HG03064 (cell line): ENCODE measurements around the gene PCGF1.
"Not testable (repeated sequence)": the region's sequence is repeated elsewhere in the genome, so short reads cannot be mapped to it uniquely, and the experiment has no call there.

Source experiments
- ATAC-seq: cut with Tn5 transposase; IDR thresholded peaks from one replicate; pipeline ENCODE4 v1.9.1; 2021; ENCODE audit warnings: low read depth; ENCODE audit not compliant: unreplicated experiment

PCGF1 gene

GRCh38 chr2:74499940-74500577 is 7.4 kb downstream of the PCGF1 start:
- no peak for ATAC-seq

GRCh38 chr2:74499267-74499939 is 8.1 kb downstream of the PCGF1 start, which contains the start of gene LBX2:
TSS of gene LBX2 (minus strand) at chr2:74499603. CDS start at chr2:74499537, 66 bp downstream.
- ATAC-seq, result no peak

- ATAC-seq, result no peak
These were observed 8.8 kb downstream of the PCGF1 start for GRCh38 chr2:74498500-74499266.

GRCh38 chr2:74497777-74498499 is 9.6 kb downstream of the PCGF1 start:
- ATAC-seq, result no peak

- ATAC-seq, result no peak
These were observed 10.3 kb downstream of the PCGF1 start for GRCh38 chr2:74496997-74497776.

- ATAC-seq, result no peak
These were observed 12.1 kb downstream of the PCGF1 start for GRCh38 chr2:74495440-74495839.

- ATAC-seq, result no peak
These were observed 13.9 kb downstream of the PCGF1 start for GRCh38 chr2:74493546-74493945.

GRCh38 chr2:74491648-74492544 is 15.6 kb downstream of the PCGF1 start:
- no peak for ATAC-seq

- no peak for ATAC-seq
These were observed 17.6 kb downstream of the PCGF1 start for GRCh38 chr2:74489906-74490305.

GRCh38 chr2:74488643-74489481 is 18.6 kb downstream of the PCGF1 start:
- no peak for ATAC-seq

GRCh38 chr2:74486141-74486540 is 21.4 kb downstream of the PCGF1 start:
- ATAC-seq, result no peak

- ATAC-seq, result not testable (repeated sequence)
These were observed 23.8 kb downstream of the PCGF1 start for GRCh38 chr2:74483675-74484164.

- peak; percentile 87 for ATAC-seq
These were observed 24.5 kb downstream of the PCGF1 start, which contains the start of the genes CCDC142 and TTC31 for GRCh38 chr2:74482801-74483674. TSS of gene CCDC142 (minus strand) at chr2:74482998. CDS start at chr2:74482837, 161 bp downstream. TSS of gene TTC31 (plus strand) at chr2:74483081. CDS start at chr2:74483096, 15 bp downstream.

GRCh38 chr2:74481961-74482800 is 25.3 kb downstream of the PCGF1 start:
- ATAC-seq, result peak; percentile 34

- no peak for ATAC-seq
These were observed 26.1 kb downstream of the PCGF1 start for GRCh38 chr2:74481431-74481830.

GRCh38 chr2:74474899-74475298 is 32.6 kb downstream of the PCGF1 start:
- no peak for ATAC-seq
